ENCODE measurements around the gene SPPL2A.

DNA sequence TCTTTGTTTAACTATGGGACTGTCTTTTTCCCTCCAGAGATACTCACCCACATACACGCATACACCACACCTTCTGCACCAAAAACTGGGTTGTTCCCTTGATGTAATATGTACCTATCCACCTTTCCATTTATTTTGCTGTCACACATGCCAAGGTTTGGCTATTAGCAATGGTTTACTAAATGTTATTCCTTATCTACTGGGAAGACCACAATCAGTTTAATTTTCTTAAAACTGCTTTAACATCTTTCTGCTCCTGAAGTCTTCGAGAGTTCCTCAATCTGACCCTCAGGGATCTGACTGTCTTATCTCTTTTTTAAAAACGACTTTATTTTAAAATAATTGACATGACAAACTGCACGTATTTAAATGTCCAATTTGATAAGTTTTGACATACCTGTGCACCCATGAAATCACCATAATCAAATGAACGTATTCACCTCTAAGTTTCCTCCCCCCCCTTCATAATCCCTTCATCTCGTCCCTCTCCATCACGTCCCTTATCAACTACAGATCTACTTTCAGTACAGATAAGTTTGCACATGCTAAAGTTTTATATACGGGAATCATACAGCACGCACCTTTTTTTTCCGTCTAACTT, 78.1 kb downstream of the SPPL2A start:
- no peak for TF ChIP-seq GATA2 (IDR thresholded peaks at IDR 0.05; ENCODE audit: low read depth, low read length)
- TF ChIP-seq GATA3 (IDR thresholded peaks at IDR 0.05; ENCODE audit: low read depth, low read length) = 0 out of 2 replicates have a peak, but pooled peaks have one; percentile 28

All from SH-SY5Y (cell line).